Measurements from ENCODE around the gene RAC3. TPM values are rescaled to one million over a fixed set of nuclear protein-coding genes. Genes with fewer than 3 reads are reported as not detected.

RAC3 gene
- total and polyA plus RNA-seq, 9 of the 15 experiments (the other 6 are each of a cell fraction or from before 2014, with no cell fraction given) = 0.23 to 292 (median 118) TPM

GRCh38 chr17:82036634-82037091, 5.2 kb downstream of the RAC3 start (continued):
- TF ChIP-seq, protein P1, sequence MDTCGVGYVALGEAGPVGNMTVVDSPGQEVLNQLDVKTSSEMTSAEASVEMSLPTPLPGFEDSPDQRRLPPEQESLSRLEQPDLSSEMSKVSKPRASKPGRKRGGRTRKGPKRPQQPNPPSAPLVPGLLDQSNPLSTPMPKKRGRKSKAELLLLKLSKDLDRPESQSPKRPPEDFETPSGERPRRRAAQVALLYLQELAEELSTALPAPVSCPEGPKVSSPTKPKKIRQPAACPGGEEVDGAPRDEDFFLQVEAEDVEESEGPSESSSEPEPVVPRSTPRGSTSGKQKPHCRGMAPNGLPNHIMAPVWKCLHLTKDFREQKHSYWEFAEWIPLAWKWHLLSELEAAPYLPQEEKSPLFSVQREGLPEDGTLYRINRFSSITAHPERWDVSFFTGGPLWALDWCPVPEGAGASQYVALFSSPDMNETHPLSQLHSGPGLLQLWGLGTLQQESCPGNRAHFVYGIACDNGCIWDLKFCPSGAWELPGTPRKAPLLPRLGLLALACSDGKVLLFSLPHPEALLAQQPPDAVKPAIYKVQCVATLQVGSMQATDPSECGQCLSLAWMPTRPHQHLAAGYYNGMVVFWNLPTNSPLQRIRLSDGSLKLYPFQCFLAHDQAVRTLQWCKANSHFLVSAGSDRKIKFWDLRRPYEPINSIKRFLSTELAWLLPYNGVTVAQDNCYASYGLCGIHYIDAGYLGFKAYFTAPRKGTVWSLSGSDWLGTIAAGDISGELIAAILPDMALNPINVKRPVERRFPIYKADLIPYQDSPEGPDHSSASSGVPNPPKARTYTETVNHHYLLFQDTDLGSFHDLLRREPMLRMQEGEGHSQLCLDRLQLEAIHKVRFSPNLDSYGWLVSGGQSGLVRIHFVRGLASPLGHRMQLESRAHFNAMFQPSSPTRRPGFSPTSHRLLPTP (IDR thresholded peaks at IDR 0.05; ENCODE audit: borderline replicate concordance, extremely low read depth, insufficient read length) = no peak
- no peak for TF ChIP-seq POLR3G (IDR thresholded peaks at IDR 0.05; ENCODE audit: extremely low read depth, insufficient read length, insufficient replicate concordance)
- no peak for TF ChIP-seq DACH1 (IDR thresholded peaks at IDR 0.05; ENCODE audit: partially characterized antibody)

- Histone ChIP-seq H3K4me3 (peak within 1 kb of the TSS; percentile 97), H3K27me3 (ENCODE audit: control insufficient read depth in 2 of 2, insufficient read depth in 2 of 2, low read length in 2 of 2) (no peaks in the 10 kb centered on the region), H3K9me3 (replicated peaks; ENCODE audit: control insufficient read depth, insufficient read depth, low read depth, low read length) (no peaks in the 10 kb centered on the region), H2AFZ (ENCODE audit: low read depth, low read length) (peak within 1 kb of the TSS; percentile 89), H4K20me1 (replicated peaks; ENCODE audit: control insufficient read depth, insufficient read depth, low read length) (peaks cover 21% of the 10 kb centered on the region; the same call in 1 of the 2 replicates), H3K9me1 (ENCODE audit: control insufficient read depth, insufficient read depth, low read length) (peaks cover 6% of the 10 kb centered on the region), H3K27ac (ENCODE audit: extremely low read depth, low read depth, low read length) (peak within 1 kb of the TSS; percentile 98), H3K36me3 (ENCODE audit: control insufficient read depth, insufficient read depth, low read length) (peaks cover 38% of the 10 kb centered on the region; the same call in 2 of the 3 replicates), H3K4me1 (replicated peaks in 1 of 2; ENCODE audit: control insufficient read depth in 2 of 2, insufficient read depth in 2 of 2, low read length in 2 of 2) (peaks cover 26 to 69% of the 10 kb centered on the region in 2 experiments), H3K79me2 (ENCODE audit: control insufficient read depth, insufficient read depth, low read length) (peaks cover 36% of the 10 kb centered on the region), H3K9ac (ENCODE audit: insufficient read depth in 1 of 2, low read depth in 2 of 2, low read length in 2 of 2) (peak within 1 kb of the TSS; percentile 83 to 97), H3K4me2 (ENCODE audit: insufficient read depth, low read length) (peak within 1 kb of the TSS; percentile 95)
- intact Hi-C loops (cut with micrococcal nuclease) = loop anchor here (10.0 kb wide), 1 partner anchor 308 kb away; no protein-coding TSS in a partner anchor
- FAIRE-seq (peak; percentile 95), DNase-seq (ENCODE audit: extremely low read depth in 1 of 4, low spot score in 3 of 4) (peak; percentile 95 to 99 (median 97)), ATAC-seq (peak; percentile 95)
- in situ Hi-C loops (cut with MboI) = no loop called here
- TSS peak; percentile 70 for BruUV-seq (replicated peaks)
- CTCF ChIA-PET (ENCODE audit: low intra/inter-chr PET ratio) = interaction anchor here (0.6 to 2.0 kb wide), 3 partner anchors 78 to 250 kb away, joined by 3 to 14 read pairs (median 3); no protein-coding TSS in a partner anchor
- POLR2A ChIA-PET = interaction anchor here (0.5 to 6.4 kb wide), 11 partner anchors 9 to 113 kb away, joined by 3 to 51 read pairs (median 6); partner anchors contain the start of genes CENPX, FASN and LRRC45
- WGBS (ENCODE audit: insufficient coverage, low coverage, missing lambda C conversion rate) = under 1% methylated on average over 49 of the region's 92 CpGs
- peak; percentile 98 for TF ChIP-seq EP400 (IDR thresholded peaks at IDR 0.05)
- TF ChIP-seq IFI16 (CRISPR knock-in tag; IDR thresholded peaks at IDR 0.05) = no peak
- TF ChIP-seq KLF6 (CRISPR knock-in tag; IDR thresholded peaks at IDR 0.05; ENCODE audit: borderline replicate concordance) = peak; percentile 23; the same call in 1 of the 2 replicates
- no peak for TF ChIP-seq DPF2 (IDR thresholded peaks at IDR 0.05)
- TF ChIP-seq KAT7 (CRISPR knock-in tag; IDR thresholded peaks at IDR 0.05; ENCODE audit: borderline replicate concordance) = no peak
- TF ChIP-seq ZBTB1 (CRISPR knock-in tag; IDR thresholded peaks at IDR 0.05; ENCODE audit: borderline replicate concordance, low read depth) = peak; percentile 17; the same call in 1 of the 2 replicates
Measured at GRCh38 chr17:82037092-82037888, 5.8 kb downstream of the RAC3 start, which contains the start of gene DCXR. DCXR (minus strand) TSS chr17:82037697; CDS start chr17:82037682, 15 bp downstream.

Data from K562 (cell line).